Activated naive CD8-positive, alpha-beta T cell (primary cell): ENCODE results near the gene RHOT2.
"Not testable (repeated sequence)": the region's sequence is repeated elsewhere in the genome, so short reads cannot be mapped to it uniquely, and the experiment has no call there.

Experiments used
- H3K27ac Mint-ChIP-seq: one replicate; pipeline ENCODE4 v1.8.0; 2021; ENCODE audit warnings: mixed read lengths
- H3K27me3 Mint-ChIP-seq: one replicate; pipeline ENCODE4 v1.8.0; 2021; ENCODE audit warnings: mixed read lengths
- H3K36me3 Mint-ChIP-seq: one replicate; pipeline ENCODE4 v1.8.0; 2021; ENCODE audit warnings: mixed read lengths
- H3K4me1 Mint-ChIP-seq: one replicate; pipeline ENCODE4 v1.8.0; 2021; ENCODE audit warnings: low read depth, mixed read lengths
- H3K4me3 Mint-ChIP-seq: one replicate; pipeline ENCODE4 v1.8.0; 2021; ENCODE audit warnings: mild to moderate bottlenecking, mixed read lengths
- H3K9me3 Mint-ChIP-seq: one replicate; pipeline ENCODE4 v1.8.0; 2021; ENCODE audit warnings: low read depth, mixed read lengths

Gene RHOT2

DNA sequence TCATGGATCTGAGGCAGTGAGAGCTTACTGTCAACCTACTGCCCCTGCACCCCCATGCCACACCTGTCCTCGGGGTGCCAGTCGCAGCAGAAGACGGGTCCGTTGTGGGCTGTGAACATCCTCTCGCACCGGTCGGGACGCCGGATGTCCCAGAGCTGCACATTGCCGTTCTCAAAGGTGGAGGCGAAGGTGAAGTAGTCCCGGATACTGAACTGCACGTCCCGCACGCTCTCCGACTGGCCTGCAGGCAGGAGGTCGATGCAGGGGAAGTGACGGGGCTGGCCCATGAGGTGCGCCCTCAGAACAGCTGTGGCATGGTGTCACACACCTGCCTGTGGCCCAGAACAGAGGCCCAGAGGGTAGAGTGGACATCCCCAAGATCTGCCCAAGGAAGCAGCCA, 19.6 kb downstream of the RHOT2 start:
- no peaks in the 10 kb centered on the region for H3K27me3 Mint-ChIP-seq
- no peak overlapping the region for H3K27ac Mint-ChIP-seq
- peaks cover 1% of the 10 kb centered on the region for H3K36me3 Mint-ChIP-seq
- H3K4me3 Mint-ChIP-seq: peak overlapping the region; percentile 32
- H3K4me1 Mint-ChIP-seq: peaks cover 14% of the 10 kb centered on the region
- H3K9me3 Mint-ChIP-seq: no peaks in the 10 kb centered on the region

DNA sequence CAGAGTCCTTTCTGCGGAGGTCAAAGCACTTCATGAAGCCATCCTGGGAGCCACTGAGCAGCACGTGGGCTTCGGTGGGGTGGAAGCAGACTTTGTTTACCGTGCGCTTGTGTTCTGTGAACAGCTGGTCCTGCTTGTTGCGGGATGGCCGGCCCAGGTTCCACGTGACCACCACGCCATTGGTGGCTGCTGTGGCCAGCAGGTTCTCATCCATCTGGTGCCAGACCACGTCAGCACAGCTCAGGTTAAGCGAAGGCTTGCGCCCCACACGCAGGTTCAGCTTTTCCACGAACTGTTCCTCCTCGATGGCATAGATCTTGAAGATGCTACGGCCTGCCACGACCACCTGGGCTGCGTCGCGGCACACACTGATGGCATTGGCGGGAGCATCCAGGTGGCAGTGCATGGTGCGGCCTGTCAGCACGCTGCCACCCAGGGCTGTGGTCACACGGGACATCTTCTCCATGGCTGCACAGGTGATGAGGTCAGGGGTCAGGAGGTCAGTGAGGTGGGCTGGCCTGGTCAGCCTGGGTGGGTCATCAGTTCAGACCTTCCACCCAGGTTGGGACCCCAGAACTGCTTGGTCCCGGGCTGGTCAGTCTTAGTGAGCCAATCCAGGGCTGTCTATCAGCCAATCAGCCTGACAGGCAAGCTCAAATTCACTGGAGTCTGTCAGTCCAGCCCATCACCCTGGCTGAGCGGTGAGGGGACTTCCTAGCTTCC, 21.4 kb downstream of the RHOT2 start:
- Mint-ChIP-seq H3K36me3 (no peaks in the 10 kb centered on the region), H3K27ac (peak overlapping the region; percentile 86), H3K9me3 (no peaks in the 10 kb centered on the region), H3K4me3 (peak overlapping the region; percentile 90), H3K4me1 (peaks cover 13% of the 10 kb centered on the region), H3K27me3 (no peaks in the 10 kb centered on the region)

DNA sequence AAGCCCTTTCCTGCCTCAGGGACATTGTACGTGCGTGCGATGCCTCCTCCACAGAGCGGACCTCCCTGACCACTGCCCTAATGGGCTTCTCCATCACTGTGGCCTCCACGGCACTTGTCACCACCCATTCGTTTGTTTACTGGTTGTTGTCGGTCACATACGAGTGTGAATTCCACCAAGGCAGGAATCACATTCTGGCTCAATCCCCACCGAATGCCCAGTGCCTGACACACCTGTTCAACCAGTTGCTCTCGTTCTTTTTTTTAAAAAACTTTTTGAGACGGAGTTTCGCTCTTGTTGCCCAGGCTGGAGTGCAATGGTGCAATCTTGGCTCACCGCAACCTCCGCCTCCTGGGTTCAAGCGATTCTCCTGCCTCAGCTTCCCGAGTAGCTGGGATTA, 23.3 kb downstream of the RHOT2 start:
- H3K27ac Mint-ChIP-seq: peak overlapping the region; percentile 46

DNA sequence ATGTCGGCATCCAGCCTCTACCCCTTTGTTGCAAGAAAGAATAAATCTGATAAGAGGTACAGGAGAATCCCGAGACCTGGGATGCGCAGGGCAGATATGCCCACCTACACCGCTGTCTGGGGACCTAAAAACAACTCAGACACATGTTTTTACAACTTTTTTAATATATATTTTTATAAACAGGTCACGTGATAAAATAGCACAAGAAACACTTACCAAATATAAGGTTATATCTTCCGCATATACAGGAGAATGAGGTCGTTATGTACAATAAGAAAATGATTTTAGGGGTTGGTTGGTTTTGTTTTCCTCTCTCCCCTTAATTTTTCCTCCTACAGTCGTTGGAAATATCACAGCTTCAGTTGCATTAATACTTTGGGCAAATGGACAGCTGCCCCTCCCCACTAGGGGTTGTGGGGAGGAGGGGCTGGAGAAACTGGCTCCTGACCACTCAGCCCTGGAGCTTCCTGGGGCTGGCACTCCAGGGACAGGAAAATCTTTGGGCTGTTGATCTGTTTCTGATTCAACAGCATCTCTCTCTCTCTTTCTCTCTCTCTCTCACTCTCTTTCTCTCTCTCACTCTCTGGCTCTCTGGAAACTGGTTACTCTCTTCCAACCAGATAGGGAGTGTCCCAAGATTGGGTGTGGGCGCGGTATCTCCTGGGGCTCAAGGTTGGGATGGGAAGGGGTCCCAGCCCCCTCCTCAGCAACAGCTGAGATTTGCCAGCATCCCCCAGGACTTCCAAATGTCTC, 24.6 kb downstream of the RHOT2 start:
- Mint-ChIP-seq H3K27ac (no peak overlapping the region), H3K9me3 (no peaks in the 10 kb centered on the region), H3K4me1 (peaks cover 21% of the 10 kb centered on the region), H3K27me3 (no peaks in the 10 kb centered on the region), H3K4me3 (peak overlapping the region; percentile 1), H3K36me3 (no peaks in the 10 kb centered on the region)

More for the DNA sequence above, 23.3 kb downstream of the RHOT2 start:
- H3K36me3 Mint-ChIP-seq, H3K9me3 Mint-ChIP-seq, H3K27me3 Mint-ChIP-seq: not testable (repeated sequence)
- Mint-ChIP-seq H3K4me1 (peaks cover 21% of the 10 kb centered on the region), H3K4me3 (peak overlapping the region; percentile 90)

DNA sequence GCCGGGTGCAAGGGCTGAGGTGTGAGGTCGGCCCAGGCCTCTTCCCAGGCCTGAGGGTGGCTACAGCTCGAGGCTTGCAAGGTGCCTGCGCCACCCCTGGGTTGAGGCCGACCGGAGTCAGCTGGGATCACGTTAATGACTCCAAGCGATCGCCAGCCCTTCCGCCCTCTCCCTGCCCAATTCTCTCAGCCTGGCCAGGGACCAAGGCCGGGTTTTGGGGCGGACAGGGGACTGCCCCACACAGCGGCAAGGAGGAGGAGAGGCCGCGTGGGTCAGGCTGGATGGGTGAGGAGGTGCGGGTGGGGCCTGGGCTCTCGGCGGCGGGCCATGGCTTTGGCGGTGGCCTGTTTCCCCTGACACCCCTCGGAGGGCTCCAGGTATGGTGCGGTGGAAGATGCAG, 25.4 kb downstream of the RHOT2 start:
- no peaks in the 10 kb centered on the region for H3K9me3 Mint-ChIP-seq
- H3K36me3 Mint-ChIP-seq: no peaks in the 10 kb centered on the region
- no peaks in the 10 kb centered on the region for H3K27me3 Mint-ChIP-seq
- peaks cover 18% of the 10 kb centered on the region for H3K4me1 Mint-ChIP-seq
- H3K4me3 Mint-ChIP-seq: peak overlapping the region; percentile 44
- no peak overlapping the region for H3K27ac Mint-ChIP-seq

DNA sequence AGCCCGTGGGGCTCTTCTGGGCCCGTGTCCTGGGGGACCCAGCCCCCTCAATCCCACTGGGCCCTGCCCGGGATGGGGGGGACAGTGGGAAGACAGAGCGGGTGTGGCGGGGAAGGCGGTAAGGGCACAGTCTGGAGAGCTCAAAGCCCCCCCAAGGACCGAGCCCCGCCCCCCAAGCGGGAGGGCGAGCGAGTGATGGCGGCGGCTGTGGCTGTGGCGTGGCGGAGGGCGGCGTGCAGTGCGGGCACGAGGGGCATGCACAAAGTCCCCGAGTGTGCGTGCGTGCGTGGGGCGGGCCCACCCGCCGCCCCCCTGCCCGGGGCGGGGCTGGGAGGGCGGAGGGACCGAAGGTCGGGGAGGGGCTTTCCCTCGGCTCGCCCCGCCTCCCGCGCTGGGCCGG, 25.8 kb downstream of the RHOT2 start:
- Mint-ChIP-seq H3K9me3 (no peaks in the 10 kb centered on the region), H3K4me3 (peak overlapping the region; percentile 44), H3K27ac (no peak overlapping the region), H3K4me1 (peaks cover 18% of the 10 kb centered on the region), H3K27me3 (no peaks in the 10 kb centered on the region), H3K36me3 (no peaks in the 10 kb centered on the region)

DNA sequence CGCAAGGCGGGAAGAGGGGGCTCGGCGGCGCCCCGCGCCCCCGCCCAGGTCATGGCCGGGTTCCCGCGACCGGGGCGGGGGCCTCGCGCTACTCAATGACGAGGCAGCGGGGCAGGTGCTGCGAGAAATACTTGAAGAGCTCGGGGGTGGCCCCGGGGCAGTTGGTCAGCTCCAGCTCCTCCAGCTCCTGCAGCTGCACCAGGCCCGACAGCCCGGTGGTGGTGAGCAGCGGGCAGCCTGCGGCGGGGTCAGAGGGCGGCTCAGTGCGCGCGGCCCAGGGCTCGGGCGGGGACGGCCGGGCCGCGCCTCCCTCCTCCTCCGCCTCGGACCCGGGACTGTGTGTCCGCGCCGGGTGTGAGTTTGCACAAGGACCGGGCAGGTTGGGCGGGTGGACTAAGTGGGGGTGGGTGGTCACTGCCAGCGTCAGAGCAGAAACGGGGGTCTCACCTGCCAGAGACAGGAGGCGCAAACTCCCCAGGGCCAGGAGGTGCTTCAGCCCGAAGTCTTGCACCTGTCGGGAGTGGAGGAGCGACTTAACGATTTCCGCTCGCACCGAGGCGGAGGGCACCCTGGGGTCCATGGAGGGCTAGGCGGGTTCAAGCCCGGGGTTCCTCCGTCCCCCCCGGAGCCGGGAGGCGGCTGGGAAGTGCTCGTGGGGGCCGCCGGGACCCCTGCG, 26.4 kb downstream of the RHOT2 start:
- Mint-ChIP-seq H3K36me3 (no peaks in the 10 kb centered on the region), H3K27ac (no peak overlapping the region), H3K9me3 (no peaks in the 10 kb centered on the region), H3K4me3 (peak overlapping the region; percentile 70), H3K27me3 (no peaks in the 10 kb centered on the region), H3K4me1 (peaks cover 17% of the 10 kb centered on the region)

DNA sequence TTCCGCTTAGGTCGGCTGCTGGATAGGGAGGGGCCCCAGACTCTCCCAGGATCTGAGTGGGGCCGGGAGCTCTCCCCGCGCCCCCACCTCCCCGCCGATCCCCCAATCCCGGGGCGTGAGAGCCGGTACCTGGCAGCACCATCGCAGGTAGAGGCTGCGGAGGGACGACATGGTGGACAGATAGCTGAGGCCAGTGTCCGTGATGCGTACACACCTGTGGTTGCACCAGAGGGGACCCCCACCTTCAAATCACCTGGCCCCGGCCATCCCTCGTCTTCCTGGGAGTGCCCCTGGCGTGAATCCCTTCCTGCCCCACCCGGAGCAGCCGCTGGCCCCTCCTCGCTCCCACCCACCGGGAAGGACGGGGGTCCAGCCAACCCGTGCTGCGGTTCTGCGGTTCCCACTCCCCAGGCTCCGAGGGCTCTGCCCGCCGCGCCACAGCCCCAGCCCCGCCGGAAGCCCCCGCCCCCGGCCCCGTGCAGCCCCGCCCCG, 27.0 kb downstream of the RHOT2 start:
- Mint-ChIP-seq H3K27ac (no peak overlapping the region), H3K4me1 (peaks cover 14% of the 10 kb centered on the region), H3K36me3 (no peaks in the 10 kb centered on the region), H3K27me3 (no peaks in the 10 kb centered on the region), H3K4me3 (no peak overlapping the region), H3K9me3 (no peaks in the 10 kb centered on the region)

DNA sequence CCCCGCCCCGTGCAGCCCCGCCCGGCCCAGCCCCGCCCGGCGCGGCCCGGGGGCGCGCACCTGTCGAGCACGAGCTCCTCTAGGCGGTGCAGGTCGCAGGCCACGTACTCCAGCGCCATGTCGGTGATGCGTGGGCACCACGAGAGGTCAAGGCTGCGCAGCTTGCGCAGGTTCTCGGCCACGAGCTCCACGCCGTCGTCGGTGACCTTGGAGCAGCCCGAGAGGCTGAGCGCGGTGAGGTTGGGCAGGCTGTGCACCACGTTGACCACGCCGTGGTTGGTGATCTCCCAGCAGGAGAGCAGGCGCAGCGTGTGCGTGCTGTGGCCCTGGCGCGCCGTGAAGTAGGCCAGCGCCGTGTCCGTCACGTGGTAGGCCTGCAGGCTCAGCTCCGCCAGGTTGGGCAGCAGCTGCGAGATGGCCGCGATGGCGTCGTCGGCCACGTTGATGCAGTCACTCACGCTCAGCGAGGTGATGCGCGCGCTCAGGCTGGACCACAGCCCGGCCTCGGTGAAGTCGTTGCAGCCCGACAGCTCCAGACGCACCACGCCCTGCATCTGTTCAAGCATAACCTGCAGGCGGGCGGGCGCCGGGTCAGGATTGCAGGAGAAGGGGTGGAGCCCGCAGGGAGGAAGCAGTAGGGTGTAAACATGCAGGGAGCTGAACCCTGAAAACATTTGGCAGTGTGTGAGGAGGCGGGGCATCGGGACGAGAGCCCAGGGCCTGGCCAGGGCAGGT, 27.6 kb downstream of the RHOT2 start:
- H3K4me1 Mint-ChIP-seq: peaks cover 16% of the 10 kb centered on the region
- no peaks in the 10 kb centered on the region for H3K27me3 Mint-ChIP-seq
- no peaks in the 10 kb centered on the region for H3K36me3 Mint-ChIP-seq
- H3K27ac Mint-ChIP-seq: no peak overlapping the region
- H3K4me3 Mint-ChIP-seq: peak overlapping the region; percentile 82
- H3K9me3 Mint-ChIP-seq: no peaks in the 10 kb centered on the region

DNA sequence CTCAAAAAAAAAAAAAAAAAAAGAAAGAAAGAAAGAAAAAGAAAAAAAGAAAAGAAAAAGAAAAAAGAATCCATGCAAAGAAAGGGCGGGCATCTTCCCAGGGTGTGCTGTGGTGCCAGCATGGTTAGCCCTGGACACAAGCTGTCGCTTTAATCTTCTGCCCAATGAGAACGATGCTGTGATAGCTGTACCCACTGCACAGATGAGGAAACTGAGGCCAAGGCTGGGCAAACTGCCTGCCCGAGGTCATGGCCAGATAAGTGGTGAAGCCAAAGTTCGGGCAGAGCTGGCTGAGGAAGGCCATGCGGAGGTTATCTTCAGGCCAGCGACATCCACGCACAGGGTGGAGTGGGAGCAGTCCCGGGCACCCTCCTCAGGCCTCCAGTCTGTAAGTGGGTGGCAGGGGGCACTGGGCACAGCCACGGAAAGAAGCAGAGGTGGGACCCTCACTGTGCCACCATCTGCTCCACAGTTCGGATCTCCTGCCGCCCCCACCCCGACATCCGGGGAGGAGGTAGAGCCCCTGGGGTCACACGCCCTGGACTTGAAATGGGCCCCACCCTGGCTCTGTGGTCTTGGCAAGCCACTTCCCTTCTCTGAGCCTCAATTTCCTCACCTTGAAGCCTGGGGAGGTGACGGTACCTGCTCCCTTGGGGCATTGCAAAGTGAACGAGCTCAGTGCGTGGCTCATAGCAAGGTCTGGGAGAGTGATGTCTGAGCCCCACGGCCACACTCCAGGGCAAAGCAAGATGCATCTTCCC, 31.2 kb downstream of the RHOT2 start:
- Mint-ChIP-seq H3K36me3 (no peaks in the 10 kb centered on the region), H3K4me3 (no peak overlapping the region), H3K9me3 (no peaks in the 10 kb centered on the region), H3K4me1 (peaks cover 16% of the 10 kb centered on the region), H3K27me3 (peaks cover 2% of the 10 kb centered on the region), H3K27ac (no peak overlapping the region)

DNA sequence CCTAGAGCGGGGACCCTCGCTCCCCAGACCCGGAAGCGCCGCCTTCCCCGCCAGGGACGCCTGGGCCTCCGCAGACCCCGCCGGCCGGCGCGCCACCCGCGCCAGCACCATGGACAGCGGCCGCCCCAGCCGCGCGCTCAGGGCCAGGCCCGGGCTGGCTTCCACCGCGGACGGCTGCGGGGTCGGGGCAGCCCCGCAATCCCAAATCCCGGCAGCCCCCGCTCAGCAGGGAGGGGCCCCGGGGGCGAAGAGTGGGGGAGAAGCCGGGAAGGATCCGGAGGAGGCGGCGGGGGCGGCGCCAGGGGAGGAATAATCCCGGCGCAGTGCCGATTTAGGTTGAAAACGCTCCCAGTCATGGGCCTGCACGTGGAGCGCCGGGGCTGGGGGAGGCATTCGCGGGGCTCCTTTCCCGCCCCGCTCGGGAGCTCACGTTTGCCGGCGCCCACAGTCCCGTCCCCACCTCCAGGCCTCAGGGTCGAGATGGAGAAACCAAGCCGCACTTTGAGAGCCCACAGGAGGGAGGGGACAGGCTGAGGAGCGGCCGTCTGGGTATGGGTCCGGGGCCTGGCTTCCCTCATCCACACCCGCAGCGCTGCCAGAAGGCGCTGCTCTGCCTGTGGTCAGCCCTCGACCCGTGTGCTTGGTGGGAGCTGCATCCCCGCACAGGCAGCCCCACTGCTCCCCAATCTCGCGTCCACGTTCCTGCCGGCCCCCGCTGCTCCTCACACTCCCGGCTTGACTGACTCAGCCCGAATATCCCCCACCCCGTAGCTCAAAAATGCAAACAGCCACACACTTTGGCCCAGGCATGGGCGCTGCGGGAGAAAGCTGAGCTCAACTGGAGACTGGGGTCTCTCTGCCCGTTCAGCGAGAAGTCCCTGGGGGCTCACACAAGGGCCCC, 33.0 kb downstream of the RHOT2 start:
- Mint-ChIP-seq H3K27ac (no peak overlapping the region), H3K36me3 (no peaks in the 10 kb centered on the region), H3K27me3 (peaks cover 2% of the 10 kb centered on the region), H3K4me1 (peaks cover 10% of the 10 kb centered on the region), H3K9me3 (no peaks in the 10 kb centered on the region), H3K4me3 (no peak overlapping the region)

DNA sequence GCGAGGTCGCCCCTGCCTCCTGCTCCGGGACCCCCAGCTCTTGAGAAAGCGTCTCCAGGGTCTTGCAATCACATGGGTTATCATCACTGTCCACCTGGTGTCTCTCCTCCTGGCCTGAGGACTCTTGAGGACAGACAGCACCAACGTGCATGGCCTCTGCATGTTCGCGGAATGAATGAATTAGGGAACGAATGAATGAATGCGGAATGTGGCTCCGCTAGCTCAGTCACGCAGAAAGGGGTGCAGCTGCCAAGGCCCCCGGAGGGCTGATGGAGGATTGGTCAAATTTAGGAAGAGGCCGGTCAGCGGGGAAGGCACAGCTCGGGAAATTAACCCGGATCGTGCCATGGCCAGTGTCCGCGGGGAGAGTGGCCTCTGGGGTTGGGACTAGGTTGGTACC, 34.4 kb downstream of the RHOT2 start:
- Mint-ChIP-seq H3K9me3 (no peaks in the 10 kb centered on the region), H3K4me3 (no peak overlapping the region), H3K27me3 (peaks cover 2% of the 10 kb centered on the region), H3K27ac (no peak overlapping the region), H3K36me3 (no peaks in the 10 kb centered on the region), H3K4me1 (peaks cover 13% of the 10 kb centered on the region)

DNA sequence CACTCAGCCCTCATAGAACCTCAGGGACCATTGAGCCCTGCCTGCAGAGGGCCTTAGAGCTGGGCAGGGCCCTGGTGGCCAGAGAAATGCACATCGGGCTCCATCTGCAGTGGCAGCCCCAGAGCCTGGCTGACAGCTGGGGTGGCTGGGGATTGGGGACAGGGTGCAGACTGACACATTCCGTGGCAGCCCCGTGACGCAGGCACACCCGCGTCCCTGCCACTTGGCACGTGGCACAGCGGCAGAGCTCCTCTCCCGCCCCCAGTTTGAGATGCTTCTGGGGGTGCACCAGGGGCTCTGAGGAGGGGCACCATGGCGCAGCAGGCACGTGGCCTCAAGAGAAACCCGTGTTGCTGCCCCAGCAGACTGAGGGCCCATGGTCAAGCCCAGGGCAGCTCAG, 35.5 kb downstream of the RHOT2 start:
- no peaks in the 10 kb centered on the region for H3K36me3 Mint-ChIP-seq
- peaks cover 9% of the 10 kb centered on the region for H3K27me3 Mint-ChIP-seq
- H3K4me1 Mint-ChIP-seq: peaks cover 13% of the 10 kb centered on the region
- no peaks in the 10 kb centered on the region for H3K9me3 Mint-ChIP-seq
- H3K4me3 Mint-ChIP-seq: no peak overlapping the region
- H3K27ac Mint-ChIP-seq: no peak overlapping the region
